Spleen (tissue), 11 donors: ENCODE results near the gene EPB41. TPM values are rescaled to one million over a fixed set of nuclear protein-coding genes. Genes with fewer than 3 reads are reported as not detected.

Experiments used
- DNase-seq: peaks from one replicate; pipeline ENCODE4 v3.0.0-alpha.2; 2020
- H3K27ac ChIP-seq, 8 donors: fragments of 200-600 bp; sonication (generic) in 7 of 8; 1 replicate in 4 of 8; 2 replicates in 4 of 8; pipeline versions ENCODE4 v1.5.0 to v1.8.0; 2016 to 2021; ENCODE audit warnings: inconsistent platforms in 4 of 8, mild to moderate bottlenecking in 4 of 8, moderate library complexity in 1 of 8
- H3K27me3 ChIP-seq, 7 donors: fragments of 200-600 bp; sonication (generic) in 6 of 7; replicated peaks in 1 of 7; 1 replicate in 4 of 7; 2 replicates in 3 of 7; pipeline versions ENCODE4 v1.5.0 to v1.8.0; 2016 to 2021; ENCODE audit warnings: inconsistent platforms in 3 of 7, mild to moderate bottlenecking in 1 of 7
- H3K36me3 ChIP-seq, 6 donors: fragments of 200-600 bp; sonication (generic) in 5 of 6; 1 replicate in 4 of 6; 2 replicates in 2 of 6; pipeline versions ENCODE4 v1.5.0 to v1.8.0; 2016 to 2021; ENCODE audit warnings: inconsistent platforms in 2 of 6
- H3K4me1 ChIP-seq, 6 donors: fragments of 200-600 bp; sonication (generic) in 5 of 6; 1 replicate in 3 of 6; 2 replicates in 3 of 6; pipeline versions ENCODE4 v1.5.0 to v1.8.0; 2016 to 2021; ENCODE audit warnings: inconsistent platforms in 3 of 6
- H3K4me3 ChIP-seq, 8 donors: fragments of 200-600 bp; sonication (generic) in 7 of 8; 1 replicate in 4 of 8; 2 replicates in 4 of 8; pipeline versions ENCODE4 v1.5.0 to v1.8.0; 2016 to 2021; ENCODE audit warnings: inconsistent platforms in 4 of 8, mild to moderate bottlenecking in 4 of 8, moderate library complexity in 2 of 8
- H3K9me3 ChIP-seq, 8 donors: fragments of 200-600 bp; sonication (generic) in 7 of 8; 1 replicate in 4 of 8; 2 replicates in 4 of 8; pipeline versions ENCODE4 v1.5.0 to v1.8.0; 2016 to 2021; ENCODE audit warnings: inconsistent platforms in 4 of 8
- POLR2A ChIP-seq, 3 donors: fragments of 450-650 bp; IDR thresholded peaks; one replicate each; pipeline ENCODE4 v1.5.1; 2017; ENCODE audit warnings: antibody characterized with exemption in 3 of 3, mild to moderate bottlenecking in 1 of 3
- POLR2AphosphoS5 ChIP-seq, 3 donors: sonication (generic); formaldehyde crosslinking; IDR thresholded peaks; one replicate each; pipeline ENCODE4 v1.5.1; 2017; ENCODE audit warnings: antibody characterized with exemption in 3 of 3
- WGBS, 5 donors: extraction: QIAGEN DNeasy Blood & Tissue Kit in 3 of 5; methylation state at CpG; one replicate each; pipeline versions ENCODE4 v1.1.5 to v1.1.7; 2013 to 2018; 5-methylcytosine and 5-hydroxymethylcytosine counted together
- intact Hi-C: fragments of 100-400 bp; cut with DNase I; formaldehyde crosslinking; loops from one replicate; pipeline ENCODE4 v1.15.0; 2023; ENCODE audit warnings: low total_unique reads
- polyA plus RNA-seq, 3 donors: library from polyadenylated mRNA; stranded (reverse); fragments of 200-250 nt; gene quantifications; one replicate each; pipeline ENCODE4 v1.2.1, GENCODE V29; 2013
- total RNA-seq, 7 donors: library from RNA; depleted of rRNA in 3 of 7; stranded (reverse); fragments of >200 nt in 3 of 7; fragmentation: NEBNext Ultra II Directional in 4 of 7; extraction: Animal tissue kit (Norgen Biotek cat#: 25700) in 4 of 7; gene quantifications; one replicate each; pipeline versions ENCODE4 v1.1.0 to v1.2.1, GENCODE V29; 2016 to 2021
- TF ChIP-seq, protein P1 (sequence below), 11 experiments: fragments of 200-600 bp in 7 of 11; fragments of 450-650 bp in 4 of 11; sonication (generic) in 4 of 11; IDR thresholded peaks in 8 of 11; conservative IDR thresholded peaks in 3 of 11; 1 replicate in 7 of 11; 2 replicates in 4 of 11; pipeline versions ENCODE4 v1.4.0 to v1.8.0; 2016 to 2021; ENCODE audit warnings: antibody characterized with exemption in 11 of 11, inconsistent platforms in 4 of 11, mild to moderate bottlenecking in 1 of 11
- donor health status: healthy with polysubstance abuse.
- donor health status: DM: no; HTN: no; CAD: no; lungs with moderate emphysema.
- donor health status: DM: no; HTN: no; CAD: no.
- donor health status: Bipolar disorder and iron deficiency.
- donor health status: healthy.
- donor health status: DM: no; HTN: no; CAD: no.
- donor health status: DM: yes; HTN: yes; CAD: no.

Gene EPB41
- total and polyA plus RNA-seq, 10 donors: 6.3 to 156 (median 58.8) TPM

DNA sequence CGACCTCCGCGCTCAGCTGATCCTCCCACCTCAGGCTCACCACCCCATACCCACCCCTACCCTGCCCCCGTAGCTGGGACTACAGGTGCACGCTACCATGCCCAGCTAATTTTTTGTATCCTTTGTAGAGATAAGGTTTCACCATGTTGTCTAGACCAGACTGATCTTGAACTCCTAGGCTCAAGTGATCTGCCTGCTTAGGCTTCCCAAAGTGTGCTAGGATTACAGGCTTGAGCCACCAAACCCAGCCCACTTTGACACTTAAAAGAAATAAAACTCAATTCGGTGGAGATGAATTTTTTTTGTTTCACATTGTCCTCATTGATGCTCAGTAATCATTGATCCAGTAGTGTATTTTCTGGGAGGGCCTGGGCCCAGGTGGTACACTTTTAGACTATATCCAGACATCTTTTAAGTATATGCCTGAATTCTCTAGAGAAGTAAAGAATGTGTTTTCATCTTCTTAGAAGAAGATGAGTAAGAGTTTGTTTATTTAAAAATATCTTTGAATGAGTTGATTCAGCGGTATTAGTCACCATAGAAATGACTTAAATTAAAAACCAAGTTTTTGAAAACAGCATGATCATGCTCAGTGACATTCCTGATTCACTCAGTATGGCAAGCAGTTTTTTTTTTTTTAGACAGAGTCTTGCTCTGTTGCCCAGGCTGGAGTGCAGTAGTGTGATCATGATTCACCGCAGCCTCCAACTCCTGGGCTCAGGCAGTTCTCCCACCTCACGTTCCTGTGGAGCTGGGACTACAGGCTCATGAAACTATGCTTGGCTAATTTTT is 57.8 kb downstream of the EPB41 start:
- WGBS, 5 donors: 89 to 90% (median 89%) methylated on average over 9 of the region's 9 CpGs
- no peaks in the 10 kb centered on the region for H3K27me3 ChIP-seq
- peaks cover 0 to 18% (median 0%) of the 10 kb centered on the region in 6 donors for H3K4me1 ChIP-seq
- H3K9me3 ChIP-seq: no peaks in the 10 kb centered on the region
- peaks cover 0 to 5% (median 0%) of the 10 kb centered on the region in 6 donors for H3K36me3 ChIP-seq
- no peak for DNase-seq
- TF ChIP-seq, protein P1, sequence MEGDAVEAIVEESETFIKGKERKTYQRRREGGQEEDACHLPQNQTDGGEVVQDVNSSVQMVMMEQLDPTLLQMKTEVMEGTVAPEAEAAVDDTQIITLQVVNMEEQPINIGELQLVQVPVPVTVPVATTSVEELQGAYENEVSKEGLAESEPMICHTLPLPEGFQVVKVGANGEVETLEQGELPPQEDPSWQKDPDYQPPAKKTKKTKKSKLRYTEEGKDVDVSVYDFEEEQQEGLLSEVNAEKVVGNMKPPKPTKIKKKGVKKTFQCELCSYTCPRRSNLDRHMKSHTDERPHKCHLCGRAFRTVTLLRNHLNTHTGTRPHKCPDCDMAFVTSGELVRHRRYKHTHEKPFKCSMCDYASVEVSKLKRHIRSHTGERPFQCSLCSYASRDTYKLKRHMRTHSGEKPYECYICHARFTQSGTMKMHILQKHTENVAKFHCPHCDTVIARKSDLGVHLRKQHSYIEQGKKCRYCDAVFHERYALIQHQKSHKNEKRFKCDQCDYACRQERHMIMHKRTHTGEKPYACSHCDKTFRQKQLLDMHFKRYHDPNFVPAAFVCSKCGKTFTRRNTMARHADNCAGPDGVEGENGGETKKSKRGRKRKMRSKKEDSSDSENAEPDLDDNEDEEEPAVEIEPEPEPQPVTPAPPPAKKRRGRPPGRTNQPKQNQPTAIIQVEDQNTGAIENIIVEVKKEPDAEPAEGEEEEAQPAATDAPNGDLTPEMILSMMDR (IDR thresholded peaks at IDR 0.05 in 8 of 11, conservative IDR thresholded peaks at IDR 0.05 in 3 of 11): no peak
- no peak for TF ChIP-seq POLR2AphosphoS5 (IDR thresholded peaks at IDR 0.05)
- no peak for TF ChIP-seq POLR2A (IDR thresholded peaks at IDR 0.05)
- H3K27ac ChIP-seq: no peak overlapping the region
- H3K4me3 ChIP-seq: no peak overlapping the region
- intact Hi-C loops: no loop called here

DNA sequence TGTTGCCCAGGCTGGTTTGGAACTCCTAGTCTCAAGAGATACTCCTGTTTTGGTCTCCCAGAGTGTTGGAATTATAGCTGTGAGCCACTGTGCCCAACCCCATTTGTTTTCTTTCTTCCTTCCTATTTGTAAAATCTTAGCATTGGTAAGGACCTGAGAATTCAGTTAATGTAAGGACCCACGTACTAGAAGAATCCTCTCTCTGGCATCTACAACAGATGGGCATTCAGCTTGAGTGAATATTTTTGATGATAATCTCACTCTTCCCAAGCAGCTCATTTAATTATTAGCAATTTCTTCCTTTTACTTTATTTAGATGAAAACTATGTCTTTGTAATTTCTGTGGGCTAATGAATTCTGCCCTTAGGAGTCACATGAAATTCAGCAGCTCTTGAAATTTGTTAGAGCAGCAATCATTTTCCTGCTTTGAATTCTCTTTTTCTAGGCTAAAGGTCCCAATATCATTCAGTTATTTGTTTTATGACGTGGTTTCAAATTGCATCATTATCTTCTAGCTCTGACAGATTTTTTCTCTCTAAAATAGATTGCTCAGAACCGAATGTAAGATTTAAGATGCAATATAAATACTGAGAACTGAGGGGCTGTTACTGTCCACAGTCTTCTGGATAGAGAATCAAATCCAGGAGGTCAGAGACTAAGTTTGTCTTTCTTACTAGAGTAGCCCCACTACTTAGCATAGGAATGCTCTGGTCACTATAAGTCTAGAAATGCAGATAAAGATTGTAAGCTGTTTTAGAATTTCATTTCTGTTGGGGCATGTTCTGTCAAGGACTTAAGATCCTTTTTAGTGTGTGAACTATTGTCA is 59.4 kb downstream of the EPB41 start:
- Histone ChIP-seq H3K9me3 (no peaks in the 10 kb centered on the region), H3K27ac (no peak overlapping the region), H3K4me1 (peaks cover 0 to 26% (median 0%) of the 10 kb centered on the region in 6 donors), H3K27me3 (no peaks in the 10 kb centered on the region), H3K36me3 (peaks cover 0 to 5% (median 0%) of the 10 kb centered on the region in 6 donors), H3K4me3 (no peak overlapping the region)
- DNase-seq: no peak
- no peak for TF ChIP-seq POLR2A (IDR thresholded peaks at IDR 0.05)
- TF ChIP-seq, protein P1 (IDR thresholded peaks at IDR 0.05 in 8 of 11, conservative IDR thresholded peaks at IDR 0.05 in 3 of 11): no peak
- no peak for TF ChIP-seq POLR2AphosphoS5 (IDR thresholded peaks at IDR 0.05)
- intact Hi-C loops: no loop called here
- 72 to 81% (median 76%) methylated on average over 3 of the region's 3 CpGs for WGBS, 5 donors

DNA sequence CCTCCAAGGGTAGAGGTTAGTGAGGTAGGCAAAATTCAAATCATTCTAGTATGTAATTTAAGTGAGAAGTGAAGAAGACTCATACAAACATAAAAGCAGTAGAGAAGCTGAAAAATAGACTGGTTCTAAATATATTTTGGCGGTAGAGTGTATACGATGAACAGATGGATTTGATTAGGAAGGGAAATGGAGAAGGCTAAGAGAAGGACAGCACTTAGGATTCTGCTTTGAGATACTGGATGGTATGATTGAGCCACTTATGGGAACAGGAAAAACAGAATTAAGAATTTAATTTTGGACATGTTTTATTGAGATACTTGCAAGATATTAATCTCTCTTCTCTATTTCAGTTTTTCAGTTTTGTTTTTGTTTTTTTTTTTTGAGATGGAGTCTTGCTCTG is 60.1 kb downstream of the EPB41 start:
- TF ChIP-seq, protein P1 (IDR thresholded peaks at IDR 0.05 in 8 of 11, conservative IDR thresholded peaks at IDR 0.05 in 3 of 11): no peak
- no peak for TF ChIP-seq POLR2A (IDR thresholded peaks at IDR 0.05)
- TF ChIP-seq POLR2AphosphoS5 (IDR thresholded peaks at IDR 0.05): no peak
- no peak for DNase-seq
- peaks cover 0 to 5% (median 0%) of the 10 kb centered on the region in 6 donors for H3K36me3 ChIP-seq
- intact Hi-C loops: no loop called here
- H3K27ac ChIP-seq: no peak overlapping the region
- H3K27me3 ChIP-seq: no peaks in the 10 kb centered on the region
- no peak overlapping the region for H3K4me3 ChIP-seq
- H3K9me3 ChIP-seq: no peaks in the 10 kb centered on the region
- H3K4me1 ChIP-seq: peaks cover 0 to 26% (median 0%) of the 10 kb centered on the region in 6 donors
- 80 to 89% (median 87%) methylated on average over 2 of the region's 2 CpGs for WGBS, 5 donors

DNA sequence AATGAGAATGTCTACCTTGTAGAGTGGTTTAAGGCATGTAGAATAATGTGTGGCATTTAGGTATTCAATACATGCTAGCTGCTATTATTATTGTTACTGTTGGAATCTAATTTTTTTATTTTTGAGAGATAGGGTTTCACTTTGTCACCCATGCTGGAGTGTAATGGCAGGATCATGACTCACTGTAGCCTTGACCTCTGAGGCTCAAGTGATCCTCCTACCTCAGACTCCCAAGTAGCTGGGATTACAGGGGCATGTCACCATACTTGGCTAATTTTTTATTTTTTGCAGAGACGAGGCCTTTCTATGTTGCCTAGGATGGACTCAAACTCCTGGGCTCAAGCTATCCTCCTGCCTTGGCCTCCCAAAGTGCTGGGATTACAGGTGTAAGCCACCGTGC is 61.9 kb downstream of the EPB41 start:
- no peak overlapping the region for H3K27ac ChIP-seq
- H3K36me3 ChIP-seq: peaks cover 0 to 5% (median 0%) of the 10 kb centered on the region in 6 donors
- no peak for DNase-seq
- intact Hi-C loops: no loop called here
- no peaks in the 10 kb centered on the region for H3K27me3 ChIP-seq
- WGBS, 5 donors: 83 to 98% (median 95%) methylated on average over 2 of the region's 2 CpGs
- H3K9me3 ChIP-seq: no peaks in the 10 kb centered on the region
- H3K4me3 ChIP-seq: no peak overlapping the region
- TF ChIP-seq POLR2AphosphoS5 (IDR thresholded peaks at IDR 0.05) (no peak), POLR2A (IDR thresholded peaks at IDR 0.05) (no peak)
- TF ChIP-seq, protein P1 (IDR thresholded peaks at IDR 0.05 in 8 of 11, conservative IDR thresholded peaks at IDR 0.05 in 3 of 11): no peak
- H3K4me1 ChIP-seq: peaks cover 0 to 27% (median 0%) of the 10 kb centered on the region in 6 donors
